Fibroblast of lung (primary cell): ENCODE data around the gene SCMH1. TPM values are rescaled to one million over a fixed set of nuclear protein-coding genes. Genes with fewer than 3 reads are reported as not detected.
A peak's percentile ranks its signal among the peaks of the same experiment; 100 is the strongest.

Experiments
- DNase-seq, 2 donors: peaks; one replicate each; pipeline versions ENCODE4 v3.0.0 to v3.0.0-alpha.2; 2010; ENCODE audit warnings: low read depth in 2 of 2
- H2AFZ ChIP-seq: 2 replicates; pipeline ENCODE4 v1.5.1; 2012; ENCODE audit warnings: low read length, control low read depth, inconsistent platforms
- H3K27ac ChIP-seq: 2 replicates; pipeline ENCODE4 v1.5.1; 2011; ENCODE audit warnings: low read length, control low read depth; ENCODE audit not compliant: insufficient read depth
- H3K27me3 ChIP-seq: 2 replicates; pipeline ENCODE4 v1.5.1; 2011; ENCODE audit warnings: mild to moderate bottlenecking, low read length; ENCODE audit not compliant: control insufficient read depth, insufficient read depth
- H3K36me3 ChIP-seq: 2 replicates; pipeline ENCODE4 v1.5.1; 2011; ENCODE audit warnings: low read length; ENCODE audit not compliant: control insufficient read depth, insufficient read depth
- H3K4me1 ChIP-seq: 2 replicates; pipeline ENCODE4 v1.5.1; 2011; ENCODE audit warnings: low read length; ENCODE audit not compliant: control insufficient read depth, insufficient read depth; ENCODE audit errors: extremely low read depth
- H3K4me2 ChIP-seq: 2 replicates; pipeline ENCODE4 v1.5.1; 2011; ENCODE audit warnings: low read length, control low read depth; ENCODE audit not compliant: insufficient read depth; ENCODE audit errors: extremely low read depth
- H3K4me3 ChIP-seq, 4 experiments: fragments of 200-600 bp in 1 of 4; sonication (generic) in 1 of 4; replicated peaks in 1 of 4; 2 replicates each; pipeline ENCODE4 v1.5.1; 2011 to 2016; ENCODE audit warnings: low read length in 4 of 4, low read depth in 3 of 4, mild to moderate bottlenecking in 3 of 4, control low read depth in 2 of 4, inconsistent platforms in 1 of 4, mixed read lengths in 1 of 4; ENCODE audit not compliant: insufficient read depth in 1 of 4; ENCODE audit errors: control extremely low read depth in 1 of 4
- H3K79me2 ChIP-seq: 2 replicates; pipeline ENCODE4 v1.5.1; 2012; ENCODE audit warnings: mild to moderate bottlenecking, low read length, inconsistent platforms; ENCODE audit not compliant: control insufficient read depth, insufficient read depth
- H3K9ac ChIP-seq: 2 replicates; pipeline ENCODE4 v1.5.1; 2011; ENCODE audit warnings: mild to moderate bottlenecking, low read length, control low read depth; ENCODE audit not compliant: insufficient read depth
- H3K9me3 ChIP-seq: 2 replicates; pipeline ENCODE4 v1.5.1; 2012; ENCODE audit warnings: low read depth, low read length; ENCODE audit not compliant: control insufficient read depth, insufficient read depth
- H4K20me1 ChIP-seq: 2 replicates; pipeline ENCODE4 v1.5.1; 2011; ENCODE audit warnings: low read length; ENCODE audit not compliant: control insufficient read depth, insufficient read depth; ENCODE audit errors: extremely low read depth
- EZH2 ChIP-seq: IDR thresholded peaks from 2 replicates; pipeline ENCODE4 v1.5.1; 2012; ENCODE audit warnings: low read length, control low read depth, mild to moderate bottlenecking; ENCODE audit errors: missing control alignments
- polyA plus RNA-seq, 2 donors: library from polyadenylated mRNA; depleted of rRNA in 1 of 2; stranded (reverse) in 1 of 2; unstranded in 1 of 2; fragments of >200 nt; gene quantifications; 2 replicates each; pipeline ENCODE4 v1.2.1, GENCODE V29; 2011 to 2012; ENCODE audit warnings: missing spikeins in 1 of 2
- total RNA-seq: library from RNA; depleted of rRNA; stranded (reverse); fragments of >200 nt; gene quantifications from 2 replicates; pipeline ENCODE4 v1.2.1, GENCODE V29; 2014
- TF ChIP-seq, protein P1 (sequence below), 2 donors: IDR thresholded peaks in 1 of 2; conservative IDR thresholded peaks in 1 of 2; 1 replicate in 1 of 2; 2 replicates in 1 of 2; pipeline ENCODE4 v1.5.1; 2011 to 2012; ENCODE audit warnings: low read length in 2 of 2, control low read depth in 1 of 2, inconsistent platforms in 1 of 2, low read depth in 1 of 2, mild to moderate bottlenecking in 1 of 2

SCMH1 gene
- total and polyA plus RNA-seq, 2 donors (not counting 1 experiment from before 2014, with no cell fraction given): 20.8 to 24.8 TPM

DNA sequence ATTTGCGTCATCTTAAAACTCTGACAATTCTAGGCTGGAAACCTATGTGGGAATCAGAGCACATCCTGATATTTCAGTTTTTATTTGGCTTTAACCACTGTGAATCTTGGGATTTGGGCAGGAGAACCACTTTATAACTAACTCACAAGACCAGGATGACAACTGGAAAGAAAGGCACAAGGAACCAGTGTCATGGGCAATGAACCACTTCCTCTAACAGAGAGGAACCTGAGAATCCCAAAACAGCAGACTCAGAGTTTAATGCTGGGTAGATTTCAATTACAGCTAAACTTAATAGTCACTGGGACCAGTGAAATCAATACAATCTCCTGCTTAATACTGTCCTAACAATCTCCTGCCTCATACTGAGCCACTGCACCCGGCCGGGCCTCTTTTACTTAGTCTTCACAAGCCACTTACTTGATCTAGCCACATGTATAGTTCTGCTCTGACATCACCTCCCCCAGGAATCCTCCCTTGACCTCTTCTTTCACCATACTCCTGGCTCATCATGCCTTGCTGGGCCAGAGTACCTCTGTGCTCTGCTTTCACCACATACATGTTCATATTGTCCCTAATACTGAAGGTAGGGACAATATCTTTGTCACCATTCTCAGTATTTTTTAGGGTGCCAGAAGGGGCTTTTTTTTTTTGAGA is 200.4 kb downstream of the SCMH1 start:
- H3K4me2 ChIP-seq: no peak overlapping the region
- H3K9ac ChIP-seq: no peak overlapping the region
- no peaks in the 10 kb centered on the region for H3K27me3 ChIP-seq
- H2AFZ ChIP-seq: no peak overlapping the region
- H3K9me3 ChIP-seq: no peaks in the 10 kb centered on the region
- H3K4me1 ChIP-seq: no peaks in the 10 kb centered on the region
- TF ChIP-seq, protein P1, sequence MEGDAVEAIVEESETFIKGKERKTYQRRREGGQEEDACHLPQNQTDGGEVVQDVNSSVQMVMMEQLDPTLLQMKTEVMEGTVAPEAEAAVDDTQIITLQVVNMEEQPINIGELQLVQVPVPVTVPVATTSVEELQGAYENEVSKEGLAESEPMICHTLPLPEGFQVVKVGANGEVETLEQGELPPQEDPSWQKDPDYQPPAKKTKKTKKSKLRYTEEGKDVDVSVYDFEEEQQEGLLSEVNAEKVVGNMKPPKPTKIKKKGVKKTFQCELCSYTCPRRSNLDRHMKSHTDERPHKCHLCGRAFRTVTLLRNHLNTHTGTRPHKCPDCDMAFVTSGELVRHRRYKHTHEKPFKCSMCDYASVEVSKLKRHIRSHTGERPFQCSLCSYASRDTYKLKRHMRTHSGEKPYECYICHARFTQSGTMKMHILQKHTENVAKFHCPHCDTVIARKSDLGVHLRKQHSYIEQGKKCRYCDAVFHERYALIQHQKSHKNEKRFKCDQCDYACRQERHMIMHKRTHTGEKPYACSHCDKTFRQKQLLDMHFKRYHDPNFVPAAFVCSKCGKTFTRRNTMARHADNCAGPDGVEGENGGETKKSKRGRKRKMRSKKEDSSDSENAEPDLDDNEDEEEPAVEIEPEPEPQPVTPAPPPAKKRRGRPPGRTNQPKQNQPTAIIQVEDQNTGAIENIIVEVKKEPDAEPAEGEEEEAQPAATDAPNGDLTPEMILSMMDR (conservative IDR thresholded peaks at IDR 0.05 in 1 of 2, IDR thresholded peaks at IDR 0.05 in 1 of 2; ENCODE audit: low read depth in 1 of 2, low read length in 2 of 2): no peak
- TF ChIP-seq EZH2: no peak
- no peaks in the 10 kb centered on the region for H4K20me1 ChIP-seq
- H3K36me3 ChIP-seq: peaks cover 2% of the 10 kb centered on the region
- H3K27ac ChIP-seq: no peak overlapping the region
- H3K4me3 ChIP-seq: no peak overlapping the region
- DNase-seq: peak in 1 of 2 donors; percentile 34
- no peaks in the 10 kb centered on the region for H3K79me2 ChIP-seq

DNA sequence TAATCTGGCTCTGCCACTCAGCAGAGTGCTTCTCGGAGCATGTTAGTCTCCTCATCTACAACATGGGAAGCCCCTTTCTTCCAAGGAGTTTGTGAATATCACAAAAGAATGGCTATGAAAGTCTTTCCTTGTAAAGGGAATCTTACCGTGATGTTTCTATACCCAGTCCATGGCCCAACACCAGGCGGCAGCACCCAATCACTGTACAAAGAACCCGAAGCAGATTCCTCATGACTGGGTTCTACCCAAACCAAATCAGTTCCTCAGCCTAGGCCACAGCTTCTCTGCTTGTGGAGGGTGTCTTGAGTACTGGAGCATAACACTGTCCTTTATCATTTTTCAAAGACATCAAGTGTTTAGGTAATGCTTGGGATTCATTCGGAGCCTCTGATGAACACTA is 204.0 kb downstream of the SCMH1 start:
- no peak for TF ChIP-seq EZH2
- TF ChIP-seq, protein P1 (conservative IDR thresholded peaks at IDR 0.05 in 1 of 2, IDR thresholded peaks at IDR 0.05 in 1 of 2; ENCODE audit: low read depth in 1 of 2, low read length in 2 of 2): peak in 1 of 2 donors; percentile 38
- Histone ChIP-seq H3K4me1 (no peaks in the 10 kb centered on the region), H3K27ac (no peak overlapping the region), H3K27me3 (no peaks in the 10 kb centered on the region), H3K4me3 (no peak overlapping the region), H4K20me1 (no peaks in the 10 kb centered on the region), H3K79me2 (no peaks in the 10 kb centered on the region), H3K4me2 (no peak overlapping the region), H3K9ac (no peak overlapping the region), H2AFZ (no peak overlapping the region), H3K9me3 (no peaks in the 10 kb centered on the region), H3K36me3 (no peaks in the 10 kb centered on the region)
- peak in 1 of 2 donors; percentile 22 for DNase-seq

DNA sequence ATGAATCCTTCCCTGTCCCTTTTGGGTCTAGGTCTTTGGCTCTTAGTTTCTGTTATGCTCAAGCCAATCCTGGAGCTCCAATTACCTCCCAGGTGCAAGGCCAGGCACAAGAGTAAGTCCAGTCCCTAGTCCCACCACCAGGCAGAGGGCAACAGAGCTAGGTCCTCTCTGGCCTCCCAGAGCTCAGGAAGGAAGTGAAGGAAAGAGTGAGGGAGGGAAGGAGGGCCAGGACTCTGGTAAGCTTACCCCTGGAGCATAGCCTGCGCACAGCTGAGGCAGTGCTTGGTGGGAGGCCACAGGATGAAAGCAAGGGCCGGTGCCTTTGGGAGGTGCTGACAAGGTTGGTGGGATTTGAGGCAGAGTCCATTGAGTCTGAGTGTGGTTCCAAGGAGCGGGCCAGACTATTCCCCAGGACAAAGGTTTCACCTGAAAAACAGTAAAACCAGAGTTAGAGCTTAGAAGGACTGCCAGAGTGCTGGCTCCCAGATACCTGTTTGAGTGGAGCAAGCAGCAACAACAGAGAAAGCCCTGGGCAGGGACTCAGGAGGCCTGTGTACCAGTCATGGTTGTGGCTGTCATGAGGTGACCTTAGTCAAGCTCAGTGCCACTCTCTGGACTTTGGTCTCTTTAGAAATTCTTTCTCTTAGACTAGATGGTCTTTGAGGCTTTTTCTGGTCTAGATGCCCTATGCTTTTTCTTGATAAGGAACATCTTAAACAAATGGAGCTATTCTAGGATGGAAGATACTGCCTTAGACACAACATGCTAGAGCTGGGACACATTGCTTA is 204.8 kb downstream of the SCMH1 start:
- H2AFZ ChIP-seq: no peak overlapping the region
- H3K4me2 ChIP-seq: no peak overlapping the region
- H3K4me3 ChIP-seq: no peak overlapping the region
- no peak for DNase-seq
- H3K27ac ChIP-seq: no peak overlapping the region
- H3K9me3 ChIP-seq: no peaks in the 10 kb centered on the region
- H4K20me1 ChIP-seq: no peaks in the 10 kb centered on the region
- H3K79me2 ChIP-seq: no peaks in the 10 kb centered on the region
- TF ChIP-seq, protein P1 (conservative IDR thresholded peaks at IDR 0.05 in 1 of 2, IDR thresholded peaks at IDR 0.05 in 1 of 2; ENCODE audit: low read depth in 1 of 2, low read length in 2 of 2): no peak
- TF ChIP-seq EZH2: no peak
- H3K27me3 ChIP-seq: no peaks in the 10 kb centered on the region
- no peaks in the 10 kb centered on the region for H3K36me3 ChIP-seq
- no peaks in the 10 kb centered on the region for H3K4me1 ChIP-seq
- no peak overlapping the region for H3K9ac ChIP-seq
